H1 (cell line): ENCODE data around the gene ZNF799. TPM values are rescaled to one million over a fixed set of nuclear protein-coding genes. Genes with fewer than 3 reads are reported as not detected.

Experiments
- CTCF ChIA-PET: fragments of 300-600 bp; sonication (Branson Sonifier 250); formaldehyde crosslinking; loops from one replicate; lab custom pipeline; 2021; ENCODE audit not compliant: partially characterized antibody; lab: Charles Lee
- POLR2A ChIA-PET: fragments of 300-600 bp; sonication (Branson Sonifier 250); formaldehyde crosslinking; loops from one replicate; lab custom pipeline; 2021; ENCODE audit warnings: inconsistent platforms; ENCODE audit not compliant: partially characterized antibody; lab: Charles Lee
- DNase-seq, 2 experiments: peaks; one replicate each; pipeline versions ENCODE4 v3.0.0 to v3.0.0-alpha.2; 2010 to 2022; ENCODE audit warnings: low spot score in 2 of 2, low read depth in 1 of 2, mixed read lengths in 1 of 2
- FAIRE-seq: peaks from 2 replicates; lab custom pipeline; 2011; peaks lifted over from hg19 to GRCh38; lab: Jason Lieb, UNC
- H2AFZ ChIP-seq: 2 replicates; pipeline ENCODE4 v1.8.1; 2012; ENCODE audit warnings: low read length, inconsistent platforms
- H2AK5ac ChIP-seq: 2 replicates; pipeline ENCODE4 v1.6.1; 2013; ENCODE audit warnings: low read depth, low read length
- H2BK120ac ChIP-seq: replicated peaks from 2 replicates; pipeline ENCODE3; 2013; ENCODE audit warnings: low read depth, low read length, inconsistent platforms
- H2BK12ac ChIP-seq: 2 replicates; pipeline ENCODE4 v1.6.1; 2013; ENCODE audit warnings: low read depth, low read length
- H2BK15ac ChIP-seq: 2 replicates; pipeline ENCODE4 v1.6.1; 2013; ENCODE audit warnings: low read length
- H2BK20ac ChIP-seq: 2 replicates; pipeline ENCODE4 v1.6.1; 2013; ENCODE audit warnings: low read length
- H2BK5ac ChIP-seq: 2 replicates; pipeline ENCODE4 v1.6.1; 2013; ENCODE audit warnings: low read depth, low read length
- H3K14ac ChIP-seq: 2 replicates; pipeline ENCODE4 v1.6.1; 2013; ENCODE audit warnings: inconsistent platforms; ENCODE audit not compliant: insufficient read length
- H3K18ac ChIP-seq: 2 replicates; pipeline ENCODE4 v1.6.1; 2013; ENCODE audit warnings: low read length; ENCODE audit errors: extremely low read depth
- H3K23ac ChIP-seq: 2 replicates; pipeline ENCODE4 v1.6.1; 2013; ENCODE audit warnings: inconsistent platforms; ENCODE audit not compliant: insufficient read length
- H3K23me2 ChIP-seq: 2 replicates; pipeline ENCODE4 v1.6.1; 2013; ENCODE audit warnings: low read depth, low read length
- H3K27ac ChIP-seq: 2 replicates; pipeline ENCODE4 v1.6.1; 2011; ENCODE audit warnings: low read depth, low read length, inconsistent platforms
- H3K27me3 ChIP-seq, 4 experiments: replicated peaks in 1 of 4; 1 replicate in 1 of 4; 2 replicates in 3 of 4; pipeline versions ENCODE4 v1.6.1 to v1.8.1; 2011 to 2013; ENCODE audit warnings: low read length in 3 of 4, mild to moderate bottlenecking in 3 of 4, inconsistent platforms in 2 of 4, mixed read lengths in 2 of 4, moderate library complexity in 1 of 4; ENCODE audit not compliant: control insufficient read depth in 3 of 4, insufficient read depth in 3 of 4; ENCODE audit errors: extremely low read depth in 1 of 4
- H3K36me3 ChIP-seq, 4 experiments: 2 replicates each; pipeline versions ENCODE4 v1.6.1 to v1.8.1; 2011 to 2013; ENCODE audit warnings: mild to moderate bottlenecking in 4 of 4, low read length in 3 of 4, moderate library complexity in 2 of 4, control low read depth in 1 of 4, inconsistent platforms in 1 of 4; ENCODE audit not compliant: insufficient read depth in 4 of 4, control insufficient read depth in 2 of 4
- H3K4ac ChIP-seq: replicated peaks from 2 replicates; pipeline ENCODE3; 2013; ENCODE audit warnings: low read length, low read depth, mixed read lengths, inconsistent platforms; ENCODE audit not compliant: insufficient read length
- H3K4me1 ChIP-seq, 4 experiments: replicated peaks in 1 of 4; 1 replicate in 1 of 4; 2 replicates in 3 of 4; pipeline versions ENCODE4 v1.6.1 to v1.8.1; 2011 to 2013; ENCODE audit warnings: low read length in 3 of 4, inconsistent platforms in 2 of 4, mixed read lengths in 1 of 4; ENCODE audit not compliant: insufficient read depth in 4 of 4, control insufficient read depth in 3 of 4
- H3K4me2 ChIP-seq, 2 experiments: 2 replicates each; pipeline versions ENCODE4 v1.6.1 to v1.8.1; 2011 to 2013; ENCODE audit warnings: low read depth in 2 of 2, low read length in 2 of 2, control low read depth in 1 of 2, inconsistent platforms in 1 of 2, mild to moderate bottlenecking in 1 of 2; ENCODE audit not compliant: insufficient read depth in 1 of 2
- H3K4me3 ChIP-seq, 4 experiments: fragments of 200-600, 300-600 bp in 1 of 4; sonication (generic), shearing (Covaris generic), sonication (Bioruptor Twin) in 1 of 4; 2 replicates each; pipeline versions ENCODE4 v1.5.1 to v1.8.1; 2011 to 2016; ENCODE audit warnings: low read length in 4 of 4, low read depth in 3 of 4, control low read depth in 2 of 4, inconsistent platforms in 2 of 4, mild to moderate bottlenecking in 2 of 4, mixed read lengths in 1 of 4, moderate library complexity in 1 of 4; ENCODE audit not compliant: insufficient read depth in 2 of 4; ENCODE audit errors: extremely low read depth in 1 of 4
- H3K56ac ChIP-seq: replicated peaks from 2 replicates; pipeline ENCODE3; 2013; ENCODE audit warnings: low read depth, mild to moderate bottlenecking, mixed read lengths, low read length, inconsistent platforms; ENCODE audit not compliant: insufficient read length
- H3K79me1 ChIP-seq: 2 replicates; pipeline ENCODE4 v1.6.1; 2013; ENCODE audit warnings: low read depth, low read length, control low read depth
- H3K79me2 ChIP-seq, 2 experiments: 2 replicates each; pipeline versions ENCODE4 v1.6.1 to v1.8.1; 2012 to 2013; ENCODE audit warnings: low read length in 2 of 2, mild to moderate bottlenecking in 2 of 2, inconsistent platforms in 1 of 2; ENCODE audit not compliant: insufficient read depth in 2 of 2, control insufficient read depth in 1 of 2
- H3K9ac ChIP-seq, 4 experiments: replicated peaks in 1 of 4; 1 replicate in 1 of 4; 2 replicates in 3 of 4; pipeline versions ENCODE4 v1.6.1 to v1.8.1; 2011 to 2013; ENCODE audit warnings: low read depth in 3 of 4, low read length in 3 of 4, control low read depth in 2 of 4, mild to moderate bottlenecking in 2 of 4, moderate library complexity in 2 of 4, inconsistent platforms in 1 of 4; ENCODE audit errors: extremely low read depth in 1 of 4
- H3K9me3 ChIP-seq, 2 experiments: 2 replicates each; pipeline versions ENCODE4 v1.6.1 to v1.8.1; 2012 to 2013; ENCODE audit warnings: mild to moderate bottlenecking in 2 of 2, moderate library complexity in 2 of 2, control low read depth in 1 of 2, inconsistent platforms in 1 of 2, low read depth in 1 of 2, low read length in 1 of 2, mixed read lengths in 1 of 2; ENCODE audit not compliant: insufficient read depth in 2 of 2
- H4K20me1 ChIP-seq, 2 experiments: replicated peaks in 1 of 2; 2 replicates each; pipeline versions ENCODE3 to v1.8.1; 2011 to 2013; ENCODE audit warnings: inconsistent platforms in 2 of 2, low read length in 2 of 2, mild to moderate bottlenecking in 1 of 2; ENCODE audit not compliant: insufficient read depth in 2 of 2, control insufficient read depth in 1 of 2
- H4K5ac ChIP-seq: 2 replicates; pipeline ENCODE4 v1.6.1; 2013; ENCODE audit warnings: low read length, low read depth, mixed read lengths, inconsistent platforms; ENCODE audit not compliant: insufficient read length
- H4K8ac ChIP-seq: 2 replicates; pipeline ENCODE4 v1.8.0; 2013; ENCODE audit warnings: mild to moderate bottlenecking, moderate library complexity, low read length, inconsistent platforms; ENCODE audit not compliant: insufficient read depth; ENCODE audit errors: extremely low read depth
- H4K91ac ChIP-seq: replicated peaks from 2 replicates; pipeline ENCODE3; 2013; ENCODE audit warnings: low read length, mixed read lengths, inconsistent platforms; ENCODE audit not compliant: insufficient read length
- KDM5A ChIP-seq: fragments of 200-600 bp; IDR thresholded peaks from 2 replicates; pipeline ENCODE4 v1.7.1; 2012; ENCODE audit warnings: mild to moderate bottlenecking, low read length, inconsistent platforms, mixed read lengths
- POLR2AphosphoS5 ChIP-seq: IDR thresholded peaks from 2 replicates; pipeline ENCODE4 v1.6.1; 2011; ENCODE audit warnings: low read depth, low read length
- WGBS, 2 experiments: shearing (Covaris generic) in 1 of 2; methylation state at CpG; one replicate each; pipeline versions ENCODE4 v1.1.6 to v1.1.7; 2013 to 2015; ENCODE audit warnings: low lambda C conversion rate in 2 of 2, mixed read lengths in 2 of 2, inconsistent platforms in 1 of 2, low coverage in 1 of 2, missing lambda C conversion rate in 1 of 2; ENCODE audit not compliant: insufficient replicate concordance in 2 of 2, insufficient coverage in 1 of 2, insufficient read length in 1 of 2; ENCODE audit errors: extremely low coverage in 1 of 2, missing lambda C conversion rate in 1 of 2; 5-methylcytosine and 5-hydroxymethylcytosine counted together
- polyA plus RNA-seq, 7 experiments: library from polyadenylated mRNA; depleted of rRNA in 3 of 7; stranded (reverse) in 5 of 7; unstranded in 2 of 7; fragments of >200 nt in 5 of 7; fragments of 200-250 nt in 2 of 7; gene quantifications; 1 replicate in 5 of 7; 2 replicates in 1 of 7; 4 replicates in 1 of 7; pipeline versions ENCODE4 v1.2.1 to v1.2.3, GENCODE V29; 2011 to 2013; ENCODE audit warnings: missing spikeins in 2 of 7, mixed read lengths in 2 of 7
- total RNA-seq: library from RNA; stranded (reverse); fragmentation: NEBNext Ultra II Directional; extraction: Animal tissue kit (Norgen Biotek cat#: 25700); gene quantifications from 2 replicates; pipeline ENCODE4 v1.2.1, GENCODE V29; 2021

Gene ZNF799
- total and polyA plus RNA-seq, 2 of the 8 experiments (the other 6 are each of a cell fraction or from before 2014, with no cell fraction given), result 1.00 to 4.2 TPM

- Histone ChIP-seq H3K4ac (no peak overlapping the region), H2BK15ac (no peak overlapping the region), H3K27ac (no peak overlapping the region), H2BK20ac (no peak overlapping the region), H3K4me1 (no peaks in the 10 kb centered on the region), H3K79me1 (no peaks in the 10 kb centered on the region), H2BK5ac (no peak overlapping the region), H4K20me1 (no peaks in the 10 kb centered on the region), H3K4me2 (no peak overlapping the region), H2AFZ (no peak overlapping the region), H3K27me3 (no peaks in the 10 kb centered on the region), H3K4me3 (no peak overlapping the region), H3K23ac (no peak overlapping the region), H4K8ac (no peak overlapping the region), H3K9ac (no peak overlapping the region), H2BK12ac (no peak overlapping the region), H3K56ac (no peak overlapping the region), H3K14ac (no peak overlapping the region), H4K91ac (no peak overlapping the region), H2BK120ac (no peak overlapping the region), H3K36me3 (peaks cover 0 to 28% (median 3%) of the 10 kb centered on the region in 4 experiments; a peak in 4 of 8 replicates), H2AK5ac (no peak overlapping the region), H3K23me2 (no peaks in the 10 kb centered on the region), H4K5ac (no peak overlapping the region), H3K79me2 (no peaks in the 10 kb centered on the region), H3K9me3 (peaks cover 64 to 66% of the 10 kb centered on the region in 2 experiments), H3K18ac (no peak overlapping the region)
- TF ChIP-seq POLR2AphosphoS5 (no peak), KDM5A (no peak)
- FAIRE-seq (no peak), DNase-seq (no peak)
- ChIA-PET CTCF (interaction anchor here (1.7 kb wide), 1 partner anchor 15 kb away, joined by 3 read pairs; the partner anchor contains the start of gene ZNF442), POLR2A (no interaction called here)
- WGBS, 2 experiments, result 89% methylated on average over 5 of the region's 5 CpGs; no CpG with 5 or more reads in 1 of the 2 experiments
Observed at GRCh38 chr19:12350890-12351197, 50.2 kb downstream of the ZNF799 start.
